ENCODE measurements around the gene USP9X.
A peak's percentile ranks its signal among the peaks of the same experiment; 100 is the strongest.

Gene USP9X

GRCh38 chrX:41085878-41086626, 807 bp downstream of the USP9X start:
- DNase-seq, result peak; percentile 42 to 68 (median 51)

- DNase-seq, result no peak
Observed at GRCh38 chrX:41086627-41086932, 1.3 kb downstream of the USP9X start.

- peak in 1 of 3 donors; percentile 19 for DNase-seq
Observed at GRCh38 chrX:41087201-41087600, 2.0 kb downstream of the USP9X start.

GRCh38 chrX:41090568-41091238, 5.5 kb downstream of the USP9X start:
- DNase-seq, result peak; percentile 10 to 61 (median 42)

GRCh38 chrX:41092776-41093175, 7.5 kb downstream of the USP9X start:
- DNase-seq, result no peak

GRCh38 chrX:41095174-41095573, 9.9 kb downstream of the USP9X start:
- DNase-seq, result no peak

DNA sequence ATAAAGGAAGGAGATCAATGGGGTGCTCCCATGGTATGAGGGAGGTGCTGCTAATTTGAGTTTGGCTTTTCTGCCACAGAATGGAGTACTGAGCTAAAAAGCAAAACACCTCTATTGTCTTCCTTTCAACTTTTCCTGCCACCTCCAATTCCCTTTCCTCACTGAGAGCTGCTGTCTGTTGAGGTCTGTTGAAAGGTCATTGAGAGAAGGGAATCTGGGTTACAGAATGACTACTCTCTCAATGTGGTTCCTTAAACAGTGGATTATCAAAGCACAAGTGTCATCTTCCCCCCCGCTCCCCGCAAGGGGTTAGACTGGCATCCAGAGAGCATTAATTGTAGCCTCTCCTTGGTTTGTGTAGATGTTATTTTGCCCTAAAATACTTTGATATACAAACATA, 10.7 kb downstream of the USP9X start:
- peak; percentile 41 to 45 (median 45) for DNase-seq

GRCh38 chrX:41096339-41096955, 11.2 kb downstream of the USP9X start:
- peak; percentile 19 to 31 (median 25) for DNase-seq

GRCh38 chrX:41097326-41097725, 12.1 kb downstream of the USP9X start:
- DNase-seq, result no peak

- DNase-seq, result no peak
Observed at GRCh38 chrX:41100200-41100599, 15.0 kb downstream of the USP9X start.

DNA sequence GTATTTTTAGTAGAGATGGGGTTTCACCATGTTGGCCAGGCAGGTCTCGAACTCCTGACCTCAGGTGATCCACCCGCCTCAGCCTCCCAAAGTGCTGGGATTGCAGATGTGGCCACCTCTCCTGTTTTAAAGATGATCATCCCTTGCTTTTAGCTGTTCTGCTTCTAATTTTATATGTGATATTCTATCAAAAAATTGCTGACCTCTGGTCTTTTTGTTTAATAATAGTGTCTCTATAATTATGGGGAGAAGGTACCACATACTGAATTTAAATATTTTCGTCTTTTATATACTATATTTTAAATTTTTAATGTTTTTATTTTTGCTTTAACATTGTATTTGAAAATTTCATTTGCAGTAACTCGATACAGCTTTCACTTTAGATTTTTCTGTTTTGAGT, 15.6 kb downstream of the USP9X start:
- DNase-seq, result no peak

DNA sequence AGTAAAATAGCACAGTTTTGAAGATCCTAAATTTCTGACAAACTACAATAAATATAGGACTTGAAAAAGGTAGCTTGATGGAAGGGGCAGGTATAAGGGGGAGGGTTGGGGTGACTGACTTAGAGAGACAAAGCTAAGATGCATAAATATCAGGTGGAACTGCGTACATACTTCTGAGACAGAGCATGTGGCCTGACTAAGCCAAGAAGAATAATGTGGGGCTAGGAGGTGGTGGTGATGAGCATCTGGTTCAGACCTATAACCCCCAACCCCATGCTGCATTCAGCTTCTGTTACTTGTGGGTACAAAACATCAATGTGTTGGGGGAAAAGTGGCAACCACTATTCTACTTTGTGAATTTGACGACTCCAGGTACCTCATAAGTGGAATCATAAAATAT, 19.8 kb downstream of the USP9X start:
- DNase-seq, result no peak

DNA sequence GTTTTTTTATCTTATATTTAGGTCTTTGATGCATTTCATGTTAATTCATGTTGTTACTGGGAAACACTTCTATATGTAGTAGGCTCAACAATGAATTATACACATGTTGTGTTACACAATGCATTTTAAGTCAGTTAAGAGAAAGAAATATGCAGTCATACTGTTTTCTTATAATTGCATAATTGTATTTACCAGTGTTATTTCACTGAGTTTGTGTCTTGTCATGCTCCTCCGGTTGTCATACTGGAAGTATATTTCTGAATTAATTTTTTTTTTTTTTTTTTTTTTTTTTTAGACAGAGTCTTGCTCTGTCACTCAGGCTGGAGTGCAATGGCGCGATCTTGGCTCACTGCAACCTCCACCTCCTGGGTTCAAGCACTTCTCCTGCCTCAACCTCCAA, 21.0 kb downstream of the USP9X start:
- DNase-seq, result peak in 2 of 3 donors; percentile 24 to 30

DNA sequence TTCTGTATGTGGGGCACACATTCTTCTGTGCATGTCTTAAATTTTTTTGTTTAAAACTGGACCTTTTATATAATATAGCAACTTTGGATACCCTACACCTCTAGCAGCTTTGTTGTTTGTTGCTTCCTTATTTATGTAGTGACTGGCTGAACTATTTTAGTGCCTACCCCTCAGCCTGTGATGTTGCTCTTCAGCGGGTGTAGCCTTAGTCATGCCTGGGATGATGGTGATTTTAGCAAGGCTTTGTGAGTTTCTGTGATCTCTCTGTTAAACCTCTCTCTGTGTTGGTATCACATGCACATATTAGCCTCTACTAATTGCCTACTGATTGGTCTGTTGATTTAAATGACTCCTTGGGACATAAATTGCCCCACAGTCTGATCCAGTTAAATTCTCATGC, 22.8 kb downstream of the USP9X start:
- DNase-seq, result peak; percentile 41 to 56 (median 50)

DNA sequence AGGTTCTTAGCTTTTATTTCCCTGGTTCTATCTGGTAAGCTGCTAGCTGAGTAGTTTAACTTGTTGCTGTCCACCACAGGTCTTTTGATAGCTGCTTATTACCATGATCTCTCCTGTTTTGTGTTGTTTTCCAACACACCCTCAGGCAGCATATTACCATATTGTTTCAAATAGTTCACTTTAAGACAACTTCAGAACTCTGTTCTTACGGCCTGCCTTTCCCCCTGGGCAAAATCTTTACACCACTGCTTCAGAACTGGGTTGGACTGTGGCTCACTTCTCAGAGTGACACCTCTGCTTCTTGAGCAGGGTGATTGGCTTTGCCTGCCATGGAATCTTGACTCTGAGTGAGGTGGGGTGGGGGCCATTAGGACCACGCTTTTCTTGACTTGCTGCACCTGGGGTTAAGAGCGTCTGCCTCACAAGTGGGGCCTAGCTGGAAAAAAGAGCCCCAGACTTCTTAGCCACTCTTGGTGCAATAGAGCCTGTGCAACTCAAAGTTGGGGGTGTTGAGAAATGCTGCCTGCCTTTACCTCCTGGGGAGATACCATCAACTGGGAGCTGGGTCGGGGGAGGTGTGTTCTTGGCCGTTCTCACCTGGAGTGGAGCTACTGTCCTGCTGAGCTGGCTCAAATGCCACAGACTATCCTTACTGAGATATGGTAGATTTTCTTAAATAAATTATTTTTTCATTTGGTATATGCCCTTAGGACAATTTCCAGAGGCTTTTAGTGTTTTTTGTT, 23.4 kb downstream of the USP9X start:
- no peak for DNase-seq

DNA sequence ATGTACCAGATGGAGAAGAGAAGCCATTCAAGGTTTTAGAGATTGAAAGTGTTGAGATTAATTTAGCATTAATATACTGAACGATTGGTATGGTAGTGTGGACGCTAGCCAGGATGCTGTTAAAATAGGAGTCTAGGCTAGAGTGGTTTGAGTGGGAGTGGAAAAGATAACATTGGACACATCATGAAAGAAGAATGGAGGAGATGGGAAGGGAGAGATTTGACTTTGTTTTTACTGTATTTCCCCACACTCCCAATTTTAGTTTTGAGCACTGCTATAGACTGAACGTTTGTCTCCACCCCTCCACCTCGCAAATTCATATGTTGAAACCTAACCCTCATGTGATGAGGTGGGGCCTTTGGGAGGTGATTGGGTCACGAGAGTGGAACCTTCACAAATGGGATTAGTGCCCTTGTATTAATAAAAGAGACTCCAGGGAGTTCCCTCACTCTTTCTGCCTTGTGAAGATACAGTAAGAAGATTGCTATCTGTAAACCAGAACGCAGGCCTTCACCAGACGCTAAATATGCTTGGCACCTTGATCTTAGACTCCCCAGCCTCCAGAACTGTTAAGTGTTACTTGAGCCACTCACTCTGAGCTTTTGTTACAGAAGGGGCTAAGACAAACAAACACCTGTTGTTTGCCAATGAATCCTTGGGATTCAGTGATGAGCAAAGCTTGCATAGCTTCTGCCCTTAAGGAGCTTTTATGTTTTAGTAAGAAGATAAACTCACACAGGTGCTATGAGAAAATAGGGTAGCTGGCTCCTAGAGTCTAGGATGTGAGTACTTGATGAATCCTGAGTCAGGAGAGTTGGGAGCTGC, 25.8 kb downstream of the USP9X start:
- no peak for DNase-seq

DNA sequence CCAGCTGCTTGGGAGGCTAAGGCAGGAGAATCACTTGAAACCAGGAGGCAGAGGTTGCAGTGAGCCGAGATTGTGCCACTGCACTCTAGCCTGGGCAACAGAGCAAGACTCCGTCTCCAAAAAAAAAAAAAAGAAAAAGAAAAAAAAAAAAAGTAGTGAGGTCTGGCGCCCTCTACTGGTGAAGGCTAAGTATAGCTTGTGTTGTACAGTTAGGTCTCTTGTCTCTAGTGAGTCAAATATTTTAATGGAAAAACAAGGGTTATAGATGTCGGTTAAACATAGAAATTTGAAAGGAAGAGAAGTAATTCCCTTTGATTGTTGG, 29.8 kb downstream of the USP9X start:
- DNase-seq, result peak; percentile 47 to 68 (median 50)

- DNase-seq, result no peak
Observed at GRCh38 chrX:41116948-41117347, 31.7 kb downstream of the USP9X start.

- DNase-seq, result peak; percentile 9 to 30 (median 22)
Observed at GRCh38 chrX:41118156-41118555, 32.9 kb downstream of the USP9X start.

GRCh38 chrX:41119803-41120202, 34.6 kb downstream of the USP9X start:
- no peak for DNase-seq

- no peak for DNase-seq
Observed at GRCh38 chrX:41121766-41122165, 36.5 kb downstream of the USP9X start.

DNA sequence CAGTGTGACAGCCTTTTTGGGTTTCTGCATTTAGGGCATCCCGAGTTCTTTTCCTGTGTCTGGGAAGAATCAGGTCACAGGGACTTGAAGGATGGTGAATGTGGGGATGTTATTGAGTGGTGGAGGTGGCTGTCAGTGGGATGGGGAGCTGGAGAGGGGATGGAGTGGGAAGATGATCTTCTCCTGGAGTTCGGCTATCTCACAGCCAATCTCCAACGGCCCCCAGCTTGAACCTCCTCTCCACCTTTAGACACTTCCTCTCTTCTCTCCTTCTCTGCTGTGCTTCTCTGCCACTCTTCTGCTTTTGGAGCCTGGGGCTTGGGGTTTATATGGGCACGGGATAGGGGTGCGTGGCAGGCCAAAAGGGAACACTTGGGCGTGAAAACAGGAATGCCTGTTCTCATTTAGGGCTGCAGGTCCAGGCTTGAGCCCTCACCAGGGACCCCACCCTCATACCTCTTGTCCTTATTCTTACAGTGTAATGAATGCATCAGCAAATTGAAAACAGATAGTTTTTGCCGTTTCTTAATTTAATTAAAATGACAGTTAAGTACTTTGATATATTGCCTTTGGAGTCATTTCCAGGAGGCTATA, 37.5 kb downstream of the USP9X start:
- no peak for DNase-seq

Measured in suppressor macrophage treated with lipopolysaccharide for 1 hour (primary cell).